Astrocyte (in vitro differentiated cells and primary cell): ENCODE results near the gene SH3GLB2. TPM values are rescaled to one million over a fixed set of nuclear protein-coding genes. Genes with fewer than 3 reads are reported as not detected.
"Not testable (repeated sequence)": the region's sequence is repeated elsewhere in the genome, so short reads cannot be mapped to it uniquely, and the experiment has no call there.

ENCODE experiments used
- DNase-seq: peaks from one replicate; pipeline ENCODE4 v3.0.0-alpha.2; 2010; ENCODE audit warnings: low read depth
- FAIRE-seq: peaks from 2 replicates; lab custom pipeline; 2011; peaks lifted over from hg19 to GRCh38; lab: Jason Lieb, UNC
- H2AFZ ChIP-seq: 2 replicates; pipeline ENCODE4 v1.6.0; 2012; ENCODE audit warnings: low read depth, low read length, inconsistent platforms
- H3K27ac ChIP-seq: 2 replicates; pipeline ENCODE4 v1.5.1; 2011; ENCODE audit warnings: low read depth, low read length, inconsistent platforms
- H3K27me3 ChIP-seq: 2 replicates; pipeline ENCODE4 v1.6.0; 2011; ENCODE audit warnings: low read length, inconsistent platforms; ENCODE audit not compliant: insufficient read depth
- H3K36me3 ChIP-seq: 2 replicates; pipeline ENCODE4 v1.5.1; 2011; ENCODE audit warnings: low read length, inconsistent platforms; ENCODE audit not compliant: insufficient read depth
- H3K4me1 ChIP-seq: 2 replicates; pipeline ENCODE4 v1.5.1; 2011; ENCODE audit warnings: low read length, inconsistent platforms; ENCODE audit not compliant: insufficient read depth
- H3K4me2 ChIP-seq: 2 replicates; pipeline ENCODE4 v1.6.0; 2012; ENCODE audit warnings: low read length, inconsistent platforms
- H3K4me3 ChIP-seq: 2 replicates; pipeline ENCODE4 v1.5.1; 2011; ENCODE audit warnings: low read depth, mild to moderate bottlenecking, low read length, inconsistent platforms; ENCODE audit not compliant: insufficient read depth
- H3K79me2 ChIP-seq: 2 replicates; pipeline ENCODE4 v1.6.0; 2012; ENCODE audit warnings: mild to moderate bottlenecking, low read length, inconsistent platforms; ENCODE audit not compliant: insufficient read depth
- H3K9ac ChIP-seq: 2 replicates; pipeline ENCODE4 v1.6.0; 2012; ENCODE audit warnings: mild to moderate bottlenecking, low read length, inconsistent platforms
- H3K9me3 ChIP-seq: 2 replicates; pipeline ENCODE4 v1.5.1; 2012; ENCODE audit warnings: low read depth, mild to moderate bottlenecking, low read length, inconsistent platforms; ENCODE audit not compliant: insufficient read depth
- H4K20me1 ChIP-seq: 2 replicates; pipeline ENCODE4 v1.6.0; 2012; ENCODE audit warnings: low read length, inconsistent platforms; ENCODE audit not compliant: insufficient read depth
- H3K27ac Mint-ChIP-seq: one replicate; pipeline ENCODE4 v1.8.0; 2021; ENCODE audit warnings: mild to moderate bottlenecking, mixed read lengths; ENCODE audit not compliant: unreplicated experiment
- H3K27me3 Mint-ChIP-seq: one replicate; pipeline ENCODE4 v1.8.0; 2021; ENCODE audit warnings: low read depth, mixed read lengths; ENCODE audit not compliant: unreplicated experiment
- H3K36me3 Mint-ChIP-seq: one replicate; pipeline ENCODE4 v1.8.0; 2021; ENCODE audit warnings: low read depth, mixed read lengths; ENCODE audit not compliant: unreplicated experiment
- H3K4me1 Mint-ChIP-seq: one replicate; pipeline ENCODE4 v1.8.0; 2021; ENCODE audit warnings: low read depth, mixed read lengths; ENCODE audit not compliant: unreplicated experiment
- H3K4me3 Mint-ChIP-seq: one replicate; pipeline ENCODE4 v1.8.0; 2021; ENCODE audit warnings: mild to moderate bottlenecking, moderate library complexity, mixed read lengths; ENCODE audit not compliant: unreplicated experiment
- H3K9me3 Mint-ChIP-seq: one replicate; pipeline ENCODE4 v1.8.0; 2021; ENCODE audit warnings: mild to moderate bottlenecking, mixed read lengths; ENCODE audit not compliant: unreplicated experiment
- EZH2 ChIP-seq: IDR thresholded peaks from 2 replicates; pipeline ENCODE4 v1.6.1; 2012; ENCODE audit warnings: mild to moderate bottlenecking, low read length, inconsistent platforms; ENCODE audit not compliant: insufficient read depth
- total RNA-seq: library from RNA; stranded (reverse); gene quantifications from 2 replicates; pipeline ENCODE4 v1.2.1, GENCODE V29; 2021
- TF ChIP-seq, protein P1 (sequence below): IDR thresholded peaks from 2 replicates; pipeline ENCODE4 v1.5.1; 2011; ENCODE audit warnings: low read depth, mild to moderate bottlenecking, inconsistent platforms, low read length, moderate library complexity; ENCODE audit not compliant: insufficient read depth

The SH3GLB2 gene
- total RNA-seq, 1 donor from 2014 or later: 38.0 TPM

DNA sequence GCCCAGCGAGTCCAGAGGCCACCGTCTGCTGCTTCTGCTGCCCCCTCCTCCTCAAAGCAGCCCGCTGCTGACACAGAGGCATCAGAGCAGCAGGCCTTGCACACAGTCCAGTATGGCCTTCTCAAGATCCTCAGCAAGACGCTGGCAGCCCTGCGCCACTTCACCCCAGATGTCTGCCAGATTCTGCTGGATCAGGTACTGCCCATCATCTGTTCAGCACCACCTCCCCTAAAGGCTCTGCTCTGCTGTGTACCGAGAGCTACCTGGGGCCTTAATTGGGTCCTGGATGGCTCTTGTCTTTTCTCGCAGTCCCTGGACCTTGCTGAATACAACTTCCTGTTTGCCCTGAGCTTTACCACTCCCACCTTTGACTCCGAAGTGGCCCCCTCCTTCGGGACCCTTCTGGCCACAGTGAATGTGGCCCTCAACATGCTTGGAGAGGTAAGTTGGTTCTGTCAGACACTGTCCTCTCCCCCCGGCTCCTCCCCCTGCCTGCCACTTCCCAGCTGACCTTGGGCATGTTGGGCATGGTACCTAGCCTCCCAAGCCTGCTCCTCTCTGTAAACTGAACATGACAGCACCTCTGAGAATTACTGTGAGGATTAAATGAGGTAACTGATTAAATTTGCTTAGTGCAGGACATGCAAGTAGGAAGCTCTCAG is 22.7 kb downstream of the SH3GLB2 start:
- H3K36me3 Mint-ChIP-seq: peaks cover 8% of the 10 kb centered on the region
- FAIRE-seq: no peak

DNA sequence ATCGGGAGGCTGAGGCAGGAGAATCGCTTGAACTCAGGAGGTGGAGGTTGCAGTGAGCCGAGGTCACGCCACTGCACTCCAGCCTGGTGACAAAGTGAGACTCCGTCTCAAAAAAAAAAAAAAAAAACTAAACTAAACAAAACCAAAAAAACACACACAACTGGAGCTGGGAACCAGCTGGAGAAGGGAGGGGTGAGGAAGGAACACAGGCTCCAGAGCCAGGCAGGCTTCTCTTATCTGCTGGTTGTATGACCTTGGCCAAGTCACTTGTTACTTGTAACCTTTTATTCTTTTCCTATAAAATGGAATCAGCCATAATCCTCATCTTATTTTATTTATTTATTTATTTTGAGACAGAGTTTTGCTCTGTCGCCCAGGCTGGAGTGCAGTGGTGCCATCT is 24.0 kb downstream of the SH3GLB2 start:
- H3K79me2 ChIP-seq, H3K27ac Mint-ChIP-seq, H3K4me3 ChIP-seq, H3K9me3 ChIP-seq, FAIRE-seq, H3K9me3 Mint-ChIP-seq, H3K4me1 Mint-ChIP-seq, H3K4me3 Mint-ChIP-seq, H3K4me2 ChIP-seq, H2AFZ ChIP-seq, H3K9ac ChIP-seq, H3K27ac ChIP-seq, H3K27me3 Mint-ChIP-seq, H3K27me3 ChIP-seq, H3K4me1 ChIP-seq, DNase-seq: not testable (repeated sequence)
- H3K36me3 Mint-ChIP-seq: peaks cover 16% of the 10 kb centered on the region
- H3K36me3 ChIP-seq: peaks cover 23% of the 10 kb centered on the region
- peaks cover 19% of the 10 kb centered on the region for H4K20me1 ChIP-seq

More for the DNA sequence above, 22.7 kb downstream of the SH3GLB2 start:
- Mint-ChIP-seq H3K27ac (no peak overlapping the region), H3K4me1 (peaks cover 2% of the 10 kb centered on the region), H3K9me3 (no peaks in the 10 kb centered on the region), H3K4me3 (no peak overlapping the region), H3K27me3 (no peaks in the 10 kb centered on the region)
- no peak overlapping the region for H3K27ac ChIP-seq
- H3K4me2 ChIP-seq: no peak overlapping the region
- H3K79me2 ChIP-seq: no peaks in the 10 kb centered on the region
- peaks cover 19% of the 10 kb centered on the region for H4K20me1 ChIP-seq
- H3K27me3 ChIP-seq: no peaks in the 10 kb centered on the region
- no peaks in the 10 kb centered on the region for H3K4me1 ChIP-seq
- H3K9me3 ChIP-seq: no peaks in the 10 kb centered on the region
- H3K36me3 ChIP-seq: peaks cover 13% of the 10 kb centered on the region
- no peak overlapping the region for H2AFZ ChIP-seq
- H3K9ac ChIP-seq: no peak overlapping the region
- TF ChIP-seq EZH2: no peak
- TF ChIP-seq, protein P1, sequence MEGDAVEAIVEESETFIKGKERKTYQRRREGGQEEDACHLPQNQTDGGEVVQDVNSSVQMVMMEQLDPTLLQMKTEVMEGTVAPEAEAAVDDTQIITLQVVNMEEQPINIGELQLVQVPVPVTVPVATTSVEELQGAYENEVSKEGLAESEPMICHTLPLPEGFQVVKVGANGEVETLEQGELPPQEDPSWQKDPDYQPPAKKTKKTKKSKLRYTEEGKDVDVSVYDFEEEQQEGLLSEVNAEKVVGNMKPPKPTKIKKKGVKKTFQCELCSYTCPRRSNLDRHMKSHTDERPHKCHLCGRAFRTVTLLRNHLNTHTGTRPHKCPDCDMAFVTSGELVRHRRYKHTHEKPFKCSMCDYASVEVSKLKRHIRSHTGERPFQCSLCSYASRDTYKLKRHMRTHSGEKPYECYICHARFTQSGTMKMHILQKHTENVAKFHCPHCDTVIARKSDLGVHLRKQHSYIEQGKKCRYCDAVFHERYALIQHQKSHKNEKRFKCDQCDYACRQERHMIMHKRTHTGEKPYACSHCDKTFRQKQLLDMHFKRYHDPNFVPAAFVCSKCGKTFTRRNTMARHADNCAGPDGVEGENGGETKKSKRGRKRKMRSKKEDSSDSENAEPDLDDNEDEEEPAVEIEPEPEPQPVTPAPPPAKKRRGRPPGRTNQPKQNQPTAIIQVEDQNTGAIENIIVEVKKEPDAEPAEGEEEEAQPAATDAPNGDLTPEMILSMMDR: no peak
- no peak for DNase-seq
- H3K4me3 ChIP-seq: no peak overlapping the region

DNA sequence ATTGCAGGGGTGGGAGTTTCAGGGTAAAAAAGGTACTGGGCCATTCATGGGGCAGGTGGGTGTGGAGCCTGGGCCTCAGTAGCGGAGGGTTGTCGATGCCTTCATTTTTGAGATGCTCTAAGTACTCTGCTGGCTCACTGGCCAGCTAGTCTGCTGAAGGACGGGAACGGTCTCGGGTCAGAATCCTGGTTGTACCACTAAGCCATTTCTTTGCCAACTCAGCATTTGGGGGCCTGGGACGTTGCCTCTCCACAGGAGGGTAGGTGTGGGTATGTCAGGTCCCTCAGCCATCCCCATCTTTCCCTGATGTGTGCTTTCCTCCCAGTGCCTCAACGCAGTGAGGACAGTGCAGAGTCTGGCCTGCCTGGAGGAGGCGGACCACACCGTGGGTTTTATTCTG is 25.1 kb downstream of the SH3GLB2 start:
- no peak overlapping the region for H3K4me2 ChIP-seq
- no peaks in the 10 kb centered on the region for H3K27me3 Mint-ChIP-seq
- H3K9ac ChIP-seq: no peak overlapping the region
- H2AFZ ChIP-seq: no peak overlapping the region
- H3K36me3 Mint-ChIP-seq: peaks cover 18% of the 10 kb centered on the region
- no peaks in the 10 kb centered on the region for H3K4me1 ChIP-seq
- no peak overlapping the region for H3K27ac Mint-ChIP-seq
- H3K9me3 ChIP-seq: no peaks in the 10 kb centered on the region
- H3K36me3 ChIP-seq: peaks cover 31% of the 10 kb centered on the region
- peaks cover 19% of the 10 kb centered on the region for H4K20me1 ChIP-seq
- H3K79me2 ChIP-seq: no peaks in the 10 kb centered on the region
- H3K9me3 Mint-ChIP-seq: no peaks in the 10 kb centered on the region
- no peak overlapping the region for H3K27ac ChIP-seq
- TF ChIP-seq EZH2: no peak
- TF ChIP-seq, protein P1: no peak
- H3K4me3 Mint-ChIP-seq: no peak overlapping the region
- no peak overlapping the region for H3K4me3 ChIP-seq
- FAIRE-seq (no peak), DNase-seq (no peak)
- H3K4me1 Mint-ChIP-seq: peaks cover 2% of the 10 kb centered on the region
- H3K27me3 ChIP-seq: no peaks in the 10 kb centered on the region
